Measurements from ENCODE around the gene RNF217. TPM values are rescaled to one million over a fixed set of nuclear protein-coding genes. Genes with fewer than 3 reads are reported as not detected.

RNF217 gene
- total RNA-seq, 3 donors from 2014 or later = 11.6 to 47.3 (median 15.0) TPM

DNA sequence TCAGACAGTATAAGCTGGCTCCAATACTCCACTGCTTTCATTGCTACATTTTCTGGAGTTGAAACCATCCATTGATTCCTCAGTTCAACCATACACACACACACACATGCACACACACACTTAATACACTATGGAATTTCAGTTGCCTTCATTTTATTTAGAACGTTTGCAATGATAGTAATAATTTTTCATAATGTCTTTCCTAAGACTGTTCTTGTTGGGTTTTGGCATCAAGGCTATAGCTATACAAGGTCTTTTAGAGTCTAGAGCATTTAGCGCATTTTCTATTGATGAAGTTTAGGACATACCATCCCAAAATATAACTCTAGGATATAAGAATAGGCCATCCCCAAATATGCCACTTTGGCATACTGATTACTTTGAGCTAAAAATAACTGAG is 175.8 kb downstream of the RNF217 start:
- intact Hi-C loops (cut with DNase I, micrococcal nuclease) = no loop called here
- TF ChIP-seq, protein P1, sequence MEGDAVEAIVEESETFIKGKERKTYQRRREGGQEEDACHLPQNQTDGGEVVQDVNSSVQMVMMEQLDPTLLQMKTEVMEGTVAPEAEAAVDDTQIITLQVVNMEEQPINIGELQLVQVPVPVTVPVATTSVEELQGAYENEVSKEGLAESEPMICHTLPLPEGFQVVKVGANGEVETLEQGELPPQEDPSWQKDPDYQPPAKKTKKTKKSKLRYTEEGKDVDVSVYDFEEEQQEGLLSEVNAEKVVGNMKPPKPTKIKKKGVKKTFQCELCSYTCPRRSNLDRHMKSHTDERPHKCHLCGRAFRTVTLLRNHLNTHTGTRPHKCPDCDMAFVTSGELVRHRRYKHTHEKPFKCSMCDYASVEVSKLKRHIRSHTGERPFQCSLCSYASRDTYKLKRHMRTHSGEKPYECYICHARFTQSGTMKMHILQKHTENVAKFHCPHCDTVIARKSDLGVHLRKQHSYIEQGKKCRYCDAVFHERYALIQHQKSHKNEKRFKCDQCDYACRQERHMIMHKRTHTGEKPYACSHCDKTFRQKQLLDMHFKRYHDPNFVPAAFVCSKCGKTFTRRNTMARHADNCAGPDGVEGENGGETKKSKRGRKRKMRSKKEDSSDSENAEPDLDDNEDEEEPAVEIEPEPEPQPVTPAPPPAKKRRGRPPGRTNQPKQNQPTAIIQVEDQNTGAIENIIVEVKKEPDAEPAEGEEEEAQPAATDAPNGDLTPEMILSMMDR (IDR thresholded peaks at IDR 0.05) = no peak
- DNase-seq = no peak
- H3K9me3 ChIP-seq = no peaks in the 10 kb centered on the region
- no peaks in the 10 kb centered on the region for H3K36me3 ChIP-seq (ENCODE audit: low read depth)
- H3K4me3 ChIP-seq = no peak overlapping the region
- H3K4me1 ChIP-seq (ENCODE audit: low read depth) = no peaks in the 10 kb centered on the region
- ATAC-seq = no peak

DNA sequence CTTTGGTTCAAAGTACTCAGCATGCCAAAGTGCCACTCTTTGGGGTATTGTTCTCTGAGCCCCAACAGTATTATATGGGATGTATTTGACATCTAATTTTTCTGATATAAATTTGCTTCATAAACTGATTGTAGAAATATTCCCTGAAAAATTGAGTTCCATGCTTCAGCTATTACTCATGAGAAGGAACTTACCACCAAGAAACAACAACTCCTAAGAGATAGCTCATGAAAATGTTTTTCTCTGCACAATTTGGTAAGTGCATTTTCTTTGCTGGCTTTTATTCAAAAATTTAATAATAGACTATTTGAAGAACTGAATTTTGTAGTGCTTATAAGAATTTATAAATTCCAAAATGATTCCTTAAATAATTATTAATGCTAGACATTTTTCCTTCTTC is 178.6 kb downstream of the RNF217 start:
- Histone ChIP-seq H3K4me3 (no peak overlapping the region), H3K9me3 (no peaks in the 10 kb centered on the region), H3K4me1 (ENCODE audit: low read depth) (no peaks in the 10 kb centered on the region), H3K36me3 (ENCODE audit: low read depth) (no peaks in the 10 kb centered on the region)
- DNase-seq (no peak), ATAC-seq (no peak)
- TF ChIP-seq, protein P1 (IDR thresholded peaks at IDR 0.05) = no peak
- intact Hi-C loops (cut with DNase I, micrococcal nuclease) = no loop called here

Other genes starting within 250 kb of the RNF217 start
- gene TPD52L1, start 191.3 kb downstream of the RNF217 start, total RNA-seq = 10 to 100 TPM; 12.1 to 23.9 (median 22.0) TPM

Data from mucosa of descending colon (tissue), 3 donors.